Prostate gland (tissue), 2 donors: ENCODE results near the gene RPS18. TPM values are rescaled to one million over a fixed set of nuclear protein-coding genes. Genes with fewer than 3 reads are reported as not detected.

ENCODE experiments used
- DNase-seq: peaks from one replicate; pipeline ENCODE4 v3.0.0-alpha.2; 2019; ENCODE audit warnings: low spot score
- H3K27ac ChIP-seq, 2 donors: fragments of 200-600 bp; sonication (generic); 2 replicates each; pipeline ENCODE4 v1.5.1; 2017 to 2019
- H3K27me3 ChIP-seq: fragments of 200-600 bp; sonication (generic); replicated peaks from 2 replicates; pipeline ENCODE4 v1.5.1; 2019; ENCODE audit not compliant: insufficient read depth
- H3K36me3 ChIP-seq, 2 donors: fragments of 200-600 bp; sonication (generic); 1 replicate in 1 of 2; 2 replicates in 1 of 2; pipeline versions ENCODE4 v1.5.1 to v1.8.1; 2017 to 2019
- H3K4me1 ChIP-seq: fragments of 200-600 bp; sonication (generic); replicated peaks from 2 replicates; pipeline ENCODE4 v1.5.1; 2019
- H3K4me3 ChIP-seq, 2 donors: fragments of 200-600 bp; sonication (generic); 2 replicates each; pipeline ENCODE4 v1.5.1; 2017 to 2019
- H3K9me3 ChIP-seq: fragments of 200-600 bp; sonication (generic); 2 replicates; pipeline ENCODE4 v1.5.1; 2017
- POLR2A ChIP-seq: fragments of 450-650 bp; IDR thresholded peaks from one replicate; pipeline ENCODE4 v1.6.1; 2016; ENCODE audit warnings: antibody characterized with exemption, mild to moderate bottlenecking
- POLR2AphosphoS5 ChIP-seq: sonication (generic); formaldehyde crosslinking; IDR thresholded peaks from one replicate; pipeline ENCODE4 v1.6.1; 2017; ENCODE audit warnings: antibody characterized with exemption
- WGBS: methylation state at CpG from one replicate; pipeline ENCODE4 v1.1.5; 2018; 5-methylcytosine and 5-hydroxymethylcytosine counted together
- intact Hi-C: fragments of 100-400 bp; cut with DNase I; formaldehyde crosslinking; loops from one replicate; pipeline ENCODE4 v1.14.2; 2022
- microRNA-seq: library from miRNA; unstranded; fragments of <30 nt; microRNA quantifications from one replicate; pipeline ENCODE4, GENCODE V29; 2016
- total RNA-seq, 2 donors: library from RNA; depleted of rRNA; stranded (reverse); fragments of >200 nt; gene quantifications; one replicate each; pipeline ENCODE4 v1.1.0, GENCODE V29; 2016
- TF ChIP-seq, protein P1 (sequence below), 4 experiments: fragments of 200-600 bp in 2 of 4; fragments of 450-650 bp in 2 of 4; sonication (generic) in 2 of 4; IDR thresholded peaks; 1 replicate in 3 of 4; 2 replicates in 1 of 4; pipeline ENCODE4 v1.5.1; 2016 to 2019; ENCODE audit warnings: antibody characterized with exemption in 4 of 4, mild to moderate bottlenecking in 2 of 4, moderate library complexity in 2 of 4

The RPS18 gene
- total RNA-seq, 2 donors from 2014 or later, result 1,990 to 4,594 TPM

DNA sequence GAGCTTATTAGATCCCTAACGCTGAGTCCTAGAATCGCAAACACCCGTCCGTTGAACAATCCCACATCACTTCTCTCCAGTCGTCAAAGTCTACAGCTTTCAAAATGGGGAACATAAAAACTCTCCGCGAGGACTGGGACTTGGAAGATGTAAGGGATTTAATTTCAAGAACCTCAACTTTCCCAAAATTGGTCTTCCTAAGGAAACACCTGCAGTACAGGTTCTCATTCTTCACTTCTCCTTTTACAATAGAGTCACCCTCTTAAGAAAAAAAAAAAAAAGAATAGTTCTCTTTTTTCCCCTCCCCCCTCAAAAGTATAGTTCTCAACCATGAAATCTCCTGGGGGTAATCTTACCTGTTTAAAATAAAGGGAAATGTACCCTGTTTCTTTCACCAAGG is 52.2 kb downstream of the RPS18 start:
- H3K9me3 ChIP-seq, result no peaks in the 10 kb centered on the region
- peak overlapping the region; percentile 52 to 67 for H3K4me3 ChIP-seq

More for the DNA sequence above, 52.2 kb downstream of the RPS18 start:
- no peak for DNase-seq
- Histone ChIP-seq H3K36me3 (peaks cover 3 to 5% of the 10 kb centered on the region in 2 donors), H3K4me1 (peaks cover 10% of the 10 kb centered on the region), H3K27ac (peak overlapping the region; percentile 81 to 87), H3K27me3 (no peaks in the 10 kb centered on the region)
- TF ChIP-seq POLR2A (no peak), POLR2AphosphoS5 (no peak)
- TF ChIP-seq, protein P1, sequence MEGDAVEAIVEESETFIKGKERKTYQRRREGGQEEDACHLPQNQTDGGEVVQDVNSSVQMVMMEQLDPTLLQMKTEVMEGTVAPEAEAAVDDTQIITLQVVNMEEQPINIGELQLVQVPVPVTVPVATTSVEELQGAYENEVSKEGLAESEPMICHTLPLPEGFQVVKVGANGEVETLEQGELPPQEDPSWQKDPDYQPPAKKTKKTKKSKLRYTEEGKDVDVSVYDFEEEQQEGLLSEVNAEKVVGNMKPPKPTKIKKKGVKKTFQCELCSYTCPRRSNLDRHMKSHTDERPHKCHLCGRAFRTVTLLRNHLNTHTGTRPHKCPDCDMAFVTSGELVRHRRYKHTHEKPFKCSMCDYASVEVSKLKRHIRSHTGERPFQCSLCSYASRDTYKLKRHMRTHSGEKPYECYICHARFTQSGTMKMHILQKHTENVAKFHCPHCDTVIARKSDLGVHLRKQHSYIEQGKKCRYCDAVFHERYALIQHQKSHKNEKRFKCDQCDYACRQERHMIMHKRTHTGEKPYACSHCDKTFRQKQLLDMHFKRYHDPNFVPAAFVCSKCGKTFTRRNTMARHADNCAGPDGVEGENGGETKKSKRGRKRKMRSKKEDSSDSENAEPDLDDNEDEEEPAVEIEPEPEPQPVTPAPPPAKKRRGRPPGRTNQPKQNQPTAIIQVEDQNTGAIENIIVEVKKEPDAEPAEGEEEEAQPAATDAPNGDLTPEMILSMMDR (IDR thresholded peaks at IDR 0.05), result no peak
- WGBS, result 17% methylated on average over 7 of the region's 7 CpGs
- intact Hi-C loops, result no loop called here

Small RNAs within 50 kb of the gene (microRNA-seq; reads per million reads assigned to microRNA genes)
- gene MIR6834 (not detected), gene MIR6873 (0.25 reads per million)

Other genes with a start within 250 kb of the RPS18 start
- gene HLA-DPA1, start 198.4 kb upstream of the RPS18 start, total RNA-seq, result 10 to 100 TPM; 69.5 to 73.7 TPM
- gene HLA-DPB1, start 196.1 kb upstream of the RPS18 start, total RNA-seq, result 10 to 100 TPM; 51.6 to 57.5 TPM
- gene COL11A2, start 79.6 kb upstream of the RPS18 start, total RNA-seq, result 1 to 10 TPM in 1 of 2 donors, under 1 TPM in 1; 0.91 to 3.6 TPM
- gene RXRB, start 71.4 kb upstream of the RPS18 start, total RNA-seq, result 10 to 100 TPM; 30.6 to 40.5 TPM
- 100 to 1,000 TPM; 109 to 182 TPM for gene SLC39A7, start 71.2 kb upstream of the RPS18 start, total RNA-seq
- 10 to 100 TPM; 21.9 to 43.7 TPM for gene HSD17B8, start 67.4 kb upstream of the RPS18 start, total RNA-seq
- 10 to 100 TPM; 23.9 to 30.8 TPM for gene RING1, start 63.6 kb upstream of the RPS18 start, total RNA-seq
- gene VPS52, start 199 bp upstream of the RPS18 start, total RNA-seq, result 10 to 100 TPM; 42.2 to 55.0 TPM
- 10 to 100 TPM; 15.8 to 21.4 TPM for gene B3GALT4, start 5.0 kb downstream of the RPS18 start, total RNA-seq
- 10 to 100 TPM; 41.3 to 47.2 TPM for gene WDR46, start 17.2 kb downstream of the RPS18 start, total RNA-seq
- 10 to 100 TPM; 24.1 to 59.7 TPM for gene PFDN6, start 17.5 kb downstream of the RPS18 start, total RNA-seq
- 100 to 1,000 TPM in 1 of 2 donors, 10 to 100 TPM in 1; 98.7 to 107 TPM for gene RGL2, start 26.9 kb downstream of the RPS18 start, total RNA-seq
- gene TAPBP, start 42.0 kb downstream of the RPS18 start, total RNA-seq, result 100 to 1,000 TPM; 190 to 192 TPM
- 10 to 100 TPM; 25.1 to 27.5 TPM for gene ZBTB22, start 45.7 kb downstream of the RPS18 start, total RNA-seq
- gene DAXX, start 50.9 kb downstream of the RPS18 start, total RNA-seq, result 10 to 100 TPM; 52.8 to 75.1 TPM
- 1 to 10 TPM; 5.8 to 6.5 TPM for gene KIFC1, start 119.7 kb downstream of the RPS18 start, total RNA-seq
- 100 to 1,000 TPM in 1 of 2 donors, 10 to 100 TPM in 1; 98.2 to 132 TPM for gene PHF1, start 138.9 kb downstream of the RPS18 start, total RNA-seq
- gene CUTA, start 146.0 kb downstream of the RPS18 start, total RNA-seq, result 100 to 1,000 TPM; 189 to 260 TPM
- 10 to 100 TPM in 1 of 2 donors, 1 to 10 TPM in 1; 6.1 to 24.8 TPM for gene SYNGAP1, start 148.0 kb downstream of the RPS18 start, total RNA-seq
- 1 to 10 TPM; 3.5 to 8.9 TPM for gene ZBTB9, start 182.5 kb downstream of the RPS18 start, total RNA-seq